ENCODE measurements around the gene TXNRD1.

GRCh38 chr12:104182144-104182543, 33.4 kb upstream of the TXNRD1 start:
- TF ChIP-seq POLR2A (IDR thresholded peaks at IDR 0.05): no peak
- no peak for TF ChIP-seq CTCF (IDR thresholded peaks at IDR 0.05 in 8 of 11, conservative IDR thresholded peaks at IDR 0.05 in 3 of 11)
- TF ChIP-seq POLR2AphosphoS5 (IDR thresholded peaks at IDR 0.05): peak in 1 of 3 donors; percentile 29

Measured in spleen (tissue), 7 donors.